Panc1 (cell line): Measurements from ENCODE around the gene PDCD1.

Experiments used
- CTCF ChIP-seq: fragments of 450-650 bp; IDR thresholded peaks from 2 replicates; pipeline ENCODE4 v1.5.1; 2017; ENCODE audit warnings: mild to moderate bottlenecking
- POLR2AphosphoS5 ChIP-seq: IDR thresholded peaks from 2 replicates; pipeline ENCODE4 v1.6.1; 2012; ENCODE audit warnings: mild to moderate bottlenecking, low read depth, low read length, moderate library complexity
- REST ChIP-seq, 2 experiments: IDR thresholded peaks; 2 replicates each; pipeline ENCODE4 v1.6.1; 2011 to 2012; ENCODE audit warnings: low read depth in 2 of 2, control low read depth in 1 of 2, low read length in 1 of 2, mild to moderate bottlenecking in 1 of 2, moderate library complexity in 1 of 2; ENCODE audit not compliant: insufficient read depth in 1 of 2
- SIN3A ChIP-seq: IDR thresholded peaks from 2 replicates; pipeline ENCODE4 v1.6.1; 2012; ENCODE audit warnings: low read depth, mild to moderate bottlenecking, low read length, moderate library complexity, borderline replicate concordance; ENCODE audit not compliant: insufficient read depth
- TCF7L2 ChIP-seq: IDR thresholded peaks from 2 replicates; pipeline ENCODE4 v1.6.1; 2011; ENCODE audit warnings: mild to moderate bottlenecking, low read depth, low read length, inconsistent platforms

- TF ChIP-seq CTCF, result no peak
- no peak for TF ChIP-seq POLR2AphosphoS5
- no peak for TF ChIP-seq TCF7L2
- no peak for TF ChIP-seq REST (IDR thresholded peaks at IDR 0.05; ENCODE audit: insufficient read depth in 1 of 2, low read depth in 2 of 2, low read length in 1 of 2)
- TF ChIP-seq SIN3A, result no peak
Observed at GRCh38 chr2:241869087-241869961, 10.6 kb upstream of the PDCD1 start, which contains the start of gene RTP5.
